ENCODE data around the gene TBC1D22B.

The TBC1D22B gene

GRCh38 chr6:37239950-37240713 is 17.4 kb upstream of the TBC1D22B start:
- DNase-seq: peak; percentile 85 to 90

GRCh38 chr6:37241131-37241530 is 16.4 kb upstream of the TBC1D22B start:
- no peak for DNase-seq

GRCh38 chr6:37241775-37242428 is 15.7 kb upstream of the TBC1D22B start:
- DNase-seq: no peak

- no peak for DNase-seq
Observed at GRCh38 chr6:37242429-37243052, 15.0 kb upstream of the TBC1D22B start.

DNA sequence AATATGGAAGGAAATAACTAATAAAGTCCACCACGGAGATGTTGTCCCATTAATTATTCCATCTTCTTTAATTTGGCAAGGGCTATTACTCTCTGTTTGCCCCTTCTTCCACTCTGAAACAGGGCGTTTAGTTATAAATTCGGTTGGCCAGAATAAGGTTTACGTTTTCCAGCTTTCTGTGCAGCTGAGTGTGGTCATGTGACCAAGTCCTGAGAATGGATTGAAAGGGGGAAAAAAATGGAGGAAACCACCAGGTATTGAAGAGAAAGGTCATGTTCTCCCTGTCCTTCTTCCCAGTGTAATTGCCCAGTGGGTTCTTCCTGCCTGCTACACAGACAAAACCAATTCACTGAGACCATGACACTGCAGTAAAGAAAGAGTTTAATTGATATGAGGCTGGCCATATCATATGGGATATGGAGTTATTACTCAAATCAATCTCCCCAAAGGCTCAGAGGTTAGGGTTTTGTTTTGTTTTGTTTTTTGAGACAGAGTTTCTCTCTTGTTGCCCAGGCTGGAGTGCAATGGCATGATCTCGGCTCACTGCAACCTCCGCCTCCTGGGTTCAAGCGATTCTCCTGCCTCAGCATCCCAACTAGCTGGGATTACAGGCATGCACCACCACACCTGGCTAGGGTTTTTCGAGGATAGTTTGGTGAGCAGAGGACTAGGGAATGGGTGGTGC is 14.3 kb upstream of the TBC1D22B start:
- DNase-seq: no peak

DNA sequence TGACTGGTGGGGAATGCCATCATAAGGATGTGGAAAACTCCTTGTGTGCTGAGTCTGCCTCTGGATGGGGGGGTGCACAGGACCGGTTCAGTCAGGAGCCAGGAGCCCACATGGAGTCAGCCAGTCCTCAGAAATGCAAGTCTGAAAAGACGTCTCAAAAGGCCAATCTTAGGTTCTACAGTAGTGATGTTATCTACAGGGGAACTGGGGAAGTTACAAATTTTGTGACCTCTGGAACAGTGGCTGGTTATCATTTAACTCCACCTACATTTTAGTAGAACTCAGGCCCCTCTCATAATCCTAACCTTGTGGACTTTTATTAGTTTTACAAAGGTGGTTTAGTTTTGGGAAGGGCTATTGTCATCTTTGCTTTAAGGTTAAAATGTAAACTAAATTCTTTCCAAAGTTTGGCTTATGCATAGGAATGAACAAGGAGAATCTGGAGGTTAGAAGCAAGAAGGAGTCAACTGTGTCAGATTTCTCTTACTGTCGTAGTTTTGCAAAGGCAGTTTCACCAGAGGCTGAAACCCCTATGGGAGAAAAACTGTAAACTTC is 13.7 kb upstream of the TBC1D22B start:
- DNase-seq: no peak

DNA sequence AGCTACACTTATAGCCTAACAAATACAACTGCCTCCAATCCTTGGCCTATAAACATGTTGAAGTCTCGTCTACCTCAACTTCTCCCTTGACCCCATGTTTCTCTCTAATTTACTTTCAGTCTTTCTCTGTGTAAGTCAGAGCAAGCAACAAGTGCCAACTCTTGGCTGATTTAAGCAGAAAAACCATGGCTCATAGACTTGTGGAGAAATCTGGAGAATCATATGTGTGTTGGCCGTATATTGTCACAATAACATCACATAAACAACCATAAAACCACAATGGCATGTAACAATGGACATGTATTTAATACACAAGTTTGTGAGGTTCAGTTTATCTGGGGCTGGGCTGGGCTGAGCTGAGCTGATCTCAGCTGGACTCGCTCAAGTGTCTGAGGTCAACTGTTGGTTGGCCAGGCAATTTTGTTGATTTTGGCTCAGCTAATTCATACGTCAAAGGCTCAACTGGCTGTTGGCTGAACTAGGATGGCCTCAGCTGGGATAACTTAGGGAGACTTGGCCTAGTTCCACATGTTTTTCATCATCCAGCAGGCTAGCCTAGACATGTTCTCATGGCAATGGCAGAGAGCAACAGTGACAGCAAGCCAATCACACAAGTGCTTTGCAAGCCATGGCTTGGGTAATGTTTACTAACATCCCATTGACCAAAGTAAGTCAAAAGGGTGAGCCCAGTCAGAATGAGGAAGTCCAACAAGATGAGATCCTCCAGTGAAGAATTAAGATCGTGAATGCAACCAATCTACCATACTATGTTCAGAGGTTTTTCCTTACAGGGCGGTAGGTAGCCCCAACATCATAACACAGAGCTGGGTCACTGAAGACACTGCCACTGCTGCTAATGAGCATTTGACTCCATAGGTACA is 12.9 kb upstream of the TBC1D22B start:
- DNase-seq: no peak

DNA sequence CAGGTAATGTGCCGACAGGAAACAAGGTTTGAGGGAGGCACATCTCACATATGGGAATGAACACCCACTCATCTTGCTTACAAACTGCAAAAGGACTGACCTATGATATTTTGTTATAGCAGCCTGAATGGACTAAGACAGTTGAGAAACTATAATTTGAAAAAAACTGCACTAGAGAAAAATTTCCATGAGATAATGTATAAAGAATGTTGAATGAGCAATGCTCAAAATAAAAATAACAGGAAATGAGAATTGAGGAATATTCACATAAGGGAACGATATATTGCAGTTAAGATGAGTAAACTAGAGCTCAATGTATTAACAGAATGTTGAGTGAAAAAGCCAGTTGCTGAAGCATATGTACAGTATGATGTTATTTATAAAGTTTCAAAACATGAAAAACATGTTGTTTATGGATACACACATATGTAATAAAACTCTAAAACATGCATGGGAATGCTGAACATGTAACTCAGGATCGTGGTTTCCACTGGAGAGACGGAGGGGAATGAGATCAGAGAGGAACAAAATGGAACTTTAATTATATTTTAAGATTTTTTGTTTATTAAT is 6.3 kb upstream of the TBC1D22B start:
- DNase-seq: no peak

- no peak for DNase-seq
Observed at GRCh38 chr6:37253486-37254007, 4.0 kb upstream of the TBC1D22B start.

GRCh38 chr6:37254881-37255280 is 2.7 kb upstream of the TBC1D22B start:
- no peak for DNase-seq

DNA sequence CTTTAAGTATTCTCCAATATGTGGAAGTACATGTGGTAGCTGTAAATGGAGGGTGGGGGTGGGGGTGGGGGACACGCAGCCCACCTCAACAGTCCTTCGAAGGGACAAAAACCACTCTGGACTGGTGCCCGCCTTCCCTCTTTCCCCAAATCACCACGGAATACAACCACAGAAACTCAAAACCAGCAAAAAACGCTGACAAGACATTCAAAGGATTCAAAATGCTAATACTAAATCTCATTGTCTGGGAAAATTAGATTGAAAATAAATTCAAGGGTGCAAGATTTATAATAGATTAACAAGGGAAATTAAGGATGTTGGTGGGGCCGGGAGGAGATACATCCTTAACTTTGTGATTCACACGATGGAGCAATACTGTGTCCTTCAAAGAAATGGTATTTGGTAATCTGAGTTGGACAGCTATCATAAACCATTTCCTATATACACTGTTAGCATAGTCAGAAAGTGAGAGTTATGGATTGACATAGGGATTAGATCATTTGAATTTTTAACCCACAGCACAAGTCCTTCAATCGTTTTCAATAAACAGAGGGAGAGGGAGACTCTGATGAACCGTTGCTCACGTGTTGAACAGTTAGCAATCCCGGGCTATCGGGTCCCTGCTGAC is 766 bp upstream of the TBC1D22B start:
- DNase-seq: no peak

- DNase-seq: no peak
Observed at GRCh38 chr6:37257320-37257633, 295 bp upstream of the TBC1D22B start.

DNA sequence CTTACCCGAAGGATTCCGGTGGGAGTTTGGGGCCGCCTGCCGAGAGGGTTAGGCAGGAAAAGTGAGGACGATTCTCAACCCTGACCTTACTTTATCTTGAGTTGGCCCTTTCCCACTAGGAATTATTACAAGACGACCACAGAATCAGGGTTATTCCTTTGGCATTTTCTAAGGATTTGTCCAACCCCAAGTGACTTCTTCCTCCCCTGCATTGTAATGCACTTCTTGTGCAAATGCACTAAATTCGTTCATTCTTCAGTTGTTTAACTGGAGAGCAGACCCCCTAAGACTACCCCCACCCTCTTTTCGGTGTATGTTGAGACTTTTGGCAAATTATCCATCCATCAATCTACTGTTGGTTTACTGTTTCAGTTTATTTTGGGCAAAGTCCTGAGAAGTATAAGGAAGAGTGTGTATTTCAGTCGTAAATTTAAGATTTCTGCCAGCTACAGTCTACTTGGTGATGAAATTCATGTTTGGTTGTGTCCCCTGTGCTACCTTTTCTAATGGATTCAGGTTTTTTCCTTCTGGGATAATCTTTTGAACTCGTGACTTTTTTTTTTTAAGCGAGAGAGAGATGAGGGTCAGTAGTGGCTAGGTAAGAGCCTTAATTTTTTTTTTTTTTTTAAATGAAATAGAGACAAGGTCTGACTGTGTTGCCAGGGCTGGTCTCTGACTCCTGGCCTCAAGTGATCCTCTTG is 983 bp downstream of the TBC1D22B start:
- no peak for DNase-seq

GRCh38 chr6:37259191-37259590 is 1.6 kb downstream of the TBC1D22B start:
- no peak for DNase-seq

GRCh38 chr6:37260040-37260439 is 2.5 kb downstream of the TBC1D22B start:
- DNase-seq: no peak

- DNase-seq: no peak
Observed at GRCh38 chr6:37260444-37260843, 2.9 kb downstream of the TBC1D22B start.

- no peak for DNase-seq
Observed at GRCh38 chr6:37261198-37261597, 3.6 kb downstream of the TBC1D22B start.

GRCh38 chr6:37262446-37263026 is 5.0 kb downstream of the TBC1D22B start:
- DNase-seq: no peak

DNA sequence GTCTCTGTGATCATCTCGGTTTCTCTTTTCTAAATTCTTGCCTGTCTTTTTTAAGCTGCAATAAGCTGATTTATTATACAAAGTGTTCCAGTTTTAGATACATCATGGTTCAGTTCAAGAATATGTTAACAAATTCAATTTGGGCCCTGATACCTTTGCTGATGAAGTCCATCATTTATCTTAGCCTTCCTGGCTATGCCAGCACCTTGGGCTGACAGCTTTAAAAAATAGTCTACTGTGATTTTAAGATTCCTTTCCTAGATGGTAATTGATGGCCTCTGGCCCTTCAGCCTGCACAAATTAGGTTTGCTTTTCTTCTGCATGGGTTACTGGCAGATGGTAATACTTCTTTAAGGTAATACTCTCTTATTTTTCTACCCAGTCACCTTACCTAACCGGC is 7.4 kb downstream of the TBC1D22B start:
- no peak for DNase-seq

DNA sequence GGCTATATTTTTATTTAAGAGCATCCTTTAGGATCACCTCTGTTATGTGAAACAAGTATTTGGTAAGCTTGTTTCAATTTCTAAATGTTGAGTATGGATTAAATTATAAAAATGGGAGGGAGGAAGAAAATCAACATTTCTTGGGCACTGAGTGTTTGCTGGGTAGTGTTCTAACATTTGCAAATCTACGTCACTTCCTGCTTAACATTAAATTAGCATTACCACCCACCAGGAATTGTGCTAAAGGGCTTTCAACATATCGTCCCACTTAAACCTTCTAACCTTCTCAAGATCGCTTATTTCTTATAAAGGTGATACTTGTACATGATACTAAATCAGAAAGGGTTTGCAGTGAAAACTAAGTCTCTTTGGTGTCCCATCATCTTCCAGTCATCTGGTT is 8.3 kb downstream of the TBC1D22B start:
- DNase-seq: no peak

All from activated CD4-positive, alpha-beta T cell treated with anti-CD3 and anti-CD28 coated beads, Interleukin-2, amount 50 U/mL, for 48 hours (primary cell).